ENCODE data around the gene OPCML.

The OPCML gene

GRCh38 chr11:132976115-132976514, 556.2 kb downstream of the OPCML start:
- no peaks in the 10 kb centered on the region for H3K9me3 ChIP-seq (replicated peaks in 1 of 2; ENCODE audit: control insufficient read depth in 2 of 2, insufficient read depth in 1 of 2, low read depth in 1 of 2, low read length in 2 of 2)
- no peak overlapping the region for H2BK12ac ChIP-seq (ENCODE audit: low read length)
- H3K27ac ChIP-seq (replicated peaks; ENCODE audit: low read length) = no peak overlapping the region
- H3K9ac ChIP-seq (ENCODE audit: low read depth, low read length, poor library complexity) = no peak overlapping the region
- H2BK15ac ChIP-seq (ENCODE audit: low read length) = no peak overlapping the region
- H3K4me1 ChIP-seq (ENCODE audit: control insufficient read depth in 2 of 2, insufficient read depth in 1 of 2, low read depth in 1 of 2, low read length in 2 of 2) = peaks cover 0 to 5% of the 10 kb centered on the region in 2 donors
- WGBS, 2 donors (ENCODE audit: extremely low coverage in 2 of 2, insufficient read length in 2 of 2, insufficient replicate concordance in 1 of 2) = no CpG with 5 or more reads among the region's 5 CpGs
- H3K18ac ChIP-seq (ENCODE audit: low read length) = no peak overlapping the region
- H3K14ac ChIP-seq (ENCODE audit: low read length) = no peak overlapping the region
- no peak overlapping the region for H3K4me3 ChIP-seq (ENCODE audit: low read length in 2 of 2)
- no peak overlapping the region for H2AFZ ChIP-seq (ENCODE audit: low read length)
- no peak overlapping the region for H2AK5ac ChIP-seq (ENCODE audit: low read depth, low read length)
- H3K27me3 ChIP-seq (ENCODE audit: control insufficient read depth in 3 of 3, insufficient read depth in 3 of 3, low read depth in 1 of 3, low read length in 3 of 3) = no peaks in the 10 kb centered on the region
- no peak overlapping the region for H3K4ac ChIP-seq (ENCODE audit: low read length)
- no peak overlapping the region for H3K4me2 ChIP-seq (ENCODE audit: insufficient read depth, low read length, poor library complexity, severe bottlenecking)
- H4K91ac ChIP-seq (ENCODE audit: low read depth, low read length, poor library complexity) = no peak overlapping the region
- no peaks in the 10 kb centered on the region for H3K79me1 ChIP-seq (ENCODE audit: low read depth, low read length)
- H3K23ac ChIP-seq (ENCODE audit: low read depth, low read length, poor library complexity) = no peak overlapping the region
- no peak overlapping the region for H2BK120ac ChIP-seq (ENCODE audit: low read depth, low read length)
- no peak overlapping the region for H2BK5ac ChIP-seq (ENCODE audit: low read length)
- no peaks in the 10 kb centered on the region for H3K36me3 ChIP-seq (replicated peaks in 1 of 2; ENCODE audit: control insufficient read depth in 2 of 2, insufficient read depth in 2 of 2, low read length in 2 of 2)
- DNase-seq (ENCODE audit: low spot score) = no peak
- H4K8ac ChIP-seq (ENCODE audit: low read depth, low read length) = no peak overlapping the region

GRCh38 chr11:132973686-132974085, 558.6 kb downstream of the OPCML start:
- Histone ChIP-seq H3K23ac (ENCODE audit: low read depth, low read length, poor library complexity) (no peak overlapping the region), H3K14ac (ENCODE audit: low read length) (no peak overlapping the region), H3K4me1 (ENCODE audit: control insufficient read depth in 2 of 2, insufficient read depth in 1 of 2, low read depth in 1 of 2, low read length in 2 of 2) (peaks cover 0 to 5% of the 10 kb centered on the region in 2 donors), H2AK5ac (ENCODE audit: low read depth, low read length) (no peak overlapping the region), H2AFZ (ENCODE audit: low read length) (no peak overlapping the region), H3K27me3 (ENCODE audit: control insufficient read depth in 3 of 3, insufficient read depth in 3 of 3, low read depth in 1 of 3, low read length in 3 of 3) (no peaks in the 10 kb centered on the region), H3K9me3 (replicated peaks in 1 of 2; ENCODE audit: control insufficient read depth in 2 of 2, insufficient read depth in 1 of 2, low read depth in 1 of 2, low read length in 2 of 2) (no peaks in the 10 kb centered on the region), H4K91ac (ENCODE audit: low read depth, low read length, poor library complexity) (no peak overlapping the region), H4K8ac (ENCODE audit: low read depth, low read length) (no peak overlapping the region), H3K36me3 (replicated peaks in 1 of 2; ENCODE audit: control insufficient read depth in 2 of 2, insufficient read depth in 2 of 2, low read length in 2 of 2) (no peaks in the 10 kb centered on the region), H3K4me3 (ENCODE audit: low read length in 2 of 2) (no peak overlapping the region), H3K79me1 (ENCODE audit: low read depth, low read length) (no peaks in the 10 kb centered on the region), H3K27ac (replicated peaks; ENCODE audit: low read length) (no peak overlapping the region), H3K4me2 (ENCODE audit: insufficient read depth, low read length, poor library complexity, severe bottlenecking) (no peak overlapping the region), H3K4ac (ENCODE audit: low read length) (no peak overlapping the region), H2BK12ac (ENCODE audit: low read length) (peak overlapping the region; percentile 89), H2BK120ac (ENCODE audit: low read depth, low read length) (no peak overlapping the region), H2BK15ac (ENCODE audit: low read length) (no peak overlapping the region), H2BK5ac (ENCODE audit: low read length) (no peak overlapping the region), H3K18ac (ENCODE audit: low read length) (no peak overlapping the region), H3K9ac (ENCODE audit: low read depth, low read length, poor library complexity) (no peak overlapping the region)
- WGBS, 2 donors (ENCODE audit: extremely low coverage in 2 of 2, insufficient read length in 2 of 2, insufficient replicate concordance in 1 of 2) = no CpG with 5 or more reads among the region's 6 CpGs
- DNase-seq (ENCODE audit: low spot score) = no peak

GRCh38 chr11:132972565-132972964, 559.7 kb downstream of the OPCML start:
- Histone ChIP-seq H2BK120ac (ENCODE audit: low read depth, low read length) (no peak overlapping the region), H3K79me1 (ENCODE audit: low read depth, low read length) (no peaks in the 10 kb centered on the region), H3K27ac (replicated peaks; ENCODE audit: low read length) (no peak overlapping the region), H3K9ac (ENCODE audit: low read depth, low read length, poor library complexity) (no peak overlapping the region), H2BK5ac (ENCODE audit: low read length) (no peak overlapping the region), H3K4me2 (ENCODE audit: insufficient read depth, low read length, poor library complexity, severe bottlenecking) (no peak overlapping the region), H3K9me3 (replicated peaks in 1 of 2; ENCODE audit: control insufficient read depth in 2 of 2, insufficient read depth in 1 of 2, low read depth in 1 of 2, low read length in 2 of 2) (no peaks in the 10 kb centered on the region), H3K36me3 (replicated peaks in 1 of 2; ENCODE audit: control insufficient read depth in 2 of 2, insufficient read depth in 2 of 2, low read length in 2 of 2) (no peaks in the 10 kb centered on the region), H2BK12ac (ENCODE audit: low read length) (no peak overlapping the region), H3K27me3 (ENCODE audit: control insufficient read depth in 3 of 3, insufficient read depth in 3 of 3, low read depth in 1 of 3, low read length in 3 of 3) (no peaks in the 10 kb centered on the region), H4K8ac (ENCODE audit: low read depth, low read length) (no peak overlapping the region), H3K23ac (ENCODE audit: low read depth, low read length, poor library complexity) (no peak overlapping the region), H4K91ac (ENCODE audit: low read depth, low read length, poor library complexity) (no peak overlapping the region), H3K4me1 (ENCODE audit: control insufficient read depth in 2 of 2, insufficient read depth in 1 of 2, low read depth in 1 of 2, low read length in 2 of 2) (peaks cover 0 to 5% of the 10 kb centered on the region in 2 donors), H2AFZ (ENCODE audit: low read length) (no peak overlapping the region), H2BK15ac (ENCODE audit: low read length) (no peak overlapping the region), H3K18ac (ENCODE audit: low read length) (no peak overlapping the region), H2AK5ac (ENCODE audit: low read depth, low read length) (no peak overlapping the region), H3K4ac (ENCODE audit: low read length) (no peak overlapping the region), H3K4me3 (ENCODE audit: low read length in 2 of 2) (no peak overlapping the region), H3K14ac (ENCODE audit: low read length) (no peak overlapping the region)
- no CpG with 5 or more reads among the region's 3 CpGs for WGBS, 2 donors (ENCODE audit: extremely low coverage in 2 of 2, insufficient read length in 2 of 2, insufficient replicate concordance in 1 of 2)
- DNase-seq (ENCODE audit: low spot score) = no peak

GRCh38 chr11:132971351-132971750, 561.0 kb downstream of the OPCML start:
- Histone ChIP-seq H4K91ac (ENCODE audit: low read depth, low read length, poor library complexity) (no peak overlapping the region), H3K4me1 (ENCODE audit: control insufficient read depth in 2 of 2, insufficient read depth in 1 of 2, low read depth in 1 of 2, low read length in 2 of 2) (peaks cover 0 to 3% of the 10 kb centered on the region in 2 donors), H3K23ac (ENCODE audit: low read depth, low read length, poor library complexity) (no peak overlapping the region), H2AK5ac (ENCODE audit: low read depth, low read length) (no peak overlapping the region), H2BK12ac (ENCODE audit: low read length) (no peak overlapping the region), H3K9ac (ENCODE audit: low read depth, low read length, poor library complexity) (no peak overlapping the region), H2AFZ (ENCODE audit: low read length) (no peak overlapping the region), H2BK120ac (ENCODE audit: low read depth, low read length) (no peak overlapping the region), H3K36me3 (replicated peaks in 1 of 2; ENCODE audit: control insufficient read depth in 2 of 2, insufficient read depth in 2 of 2, low read length in 2 of 2) (no peaks in the 10 kb centered on the region), H3K79me1 (ENCODE audit: low read depth, low read length) (no peaks in the 10 kb centered on the region), H2BK5ac (ENCODE audit: low read length) (no peak overlapping the region), H3K27me3 (ENCODE audit: control insufficient read depth in 3 of 3, insufficient read depth in 3 of 3, low read depth in 1 of 3, low read length in 3 of 3) (no peaks in the 10 kb centered on the region), H3K4ac (ENCODE audit: low read length) (no peak overlapping the region), H3K4me2 (ENCODE audit: insufficient read depth, low read length, poor library complexity, severe bottlenecking) (no peak overlapping the region), H3K27ac (replicated peaks; ENCODE audit: low read length) (no peak overlapping the region), H2BK15ac (ENCODE audit: low read length) (no peak overlapping the region), H3K14ac (ENCODE audit: low read length) (no peak overlapping the region), H4K8ac (ENCODE audit: low read depth, low read length) (no peak overlapping the region), H3K4me3 (ENCODE audit: low read length in 2 of 2) (no peak overlapping the region), H3K18ac (ENCODE audit: low read length) (no peak overlapping the region), H3K9me3 (replicated peaks in 1 of 2; ENCODE audit: control insufficient read depth in 2 of 2, insufficient read depth in 1 of 2, low read depth in 1 of 2, low read length in 2 of 2) (no peaks in the 10 kb centered on the region)
- no peak for DNase-seq (ENCODE audit: low spot score)
- WGBS, 2 donors (ENCODE audit: extremely low coverage in 2 of 2, insufficient read length in 2 of 2, insufficient replicate concordance in 1 of 2) = no CpG with 5 or more reads among the region's 4 CpGs
